ENCODE results near the gene KCTD7. TPM values are rescaled to one million over a fixed set of nuclear protein-coding genes. Genes with fewer than 3 reads are reported as not detected.
"Not testable (repeated sequence)": the region's sequence is repeated elsewhere in the genome, so short reads cannot be mapped to it uniquely, and the experiment has no call there.

Gene KCTD7
- total RNA-seq, 1 experiment from 2014 or later = 3.9 TPM

DNA sequence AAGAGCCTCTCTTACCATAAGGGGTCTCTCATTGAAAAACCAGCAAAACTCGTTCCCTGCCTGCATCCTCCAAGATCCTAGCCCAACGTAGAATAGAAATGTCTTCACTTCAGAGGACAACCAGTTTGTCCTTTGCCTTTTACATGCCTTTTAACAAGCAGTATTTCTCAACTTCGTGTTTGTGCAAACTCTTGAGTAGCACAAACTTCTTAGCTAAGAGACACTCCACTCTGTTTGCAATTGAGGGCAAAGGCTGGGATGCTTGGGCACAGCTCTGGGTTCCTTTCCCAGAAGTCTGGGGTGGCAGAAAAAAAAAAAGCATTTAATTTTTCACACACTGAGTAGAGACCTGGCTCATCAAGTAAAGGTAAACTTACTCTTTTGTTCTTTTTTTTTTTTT, 19.5 kb upstream of the KCTD7 start:
- no peak overlapping the region for H2AFZ ChIP-seq (ENCODE audit: low read depth, low read length, poor library complexity, severe bottlenecking)
- H3K79me2 ChIP-seq (ENCODE audit: insufficient read depth, low read length) = no peaks in the 10 kb centered on the region
- no peaks in the 10 kb centered on the region for H4K20me1 ChIP-seq (ENCODE audit: insufficient read depth)
- no peak overlapping the region for H3K4me2 ChIP-seq (ENCODE audit: low read length)
- no peak overlapping the region for H3K9ac ChIP-seq (ENCODE audit: low read length)
- H3K27me3 ChIP-seq (ENCODE audit: insufficient read depth, low read length) = no peaks in the 10 kb centered on the region
- ChIA-PET CTCF (no interaction called here), POLR2A (no interaction called here), RAD21 (ENCODE audit: low non-redundant PET in 1 of 2, low total read pairs in 2 of 2, uncharacterized antibody in 2 of 2, unreplicated experiment in 2 of 2) (interaction anchor here in 1 of 2 experiments (0.7 kb wide), 1 partner anchor 89 kb away, joined by 3 read pairs; no protein-coding TSS in a partner anchor)
- no peaks in the 10 kb centered on the region for H3K36me3 ChIP-seq (ENCODE audit: control insufficient read depth in 1 of 2, insufficient read depth in 2 of 2, low read length in 2 of 2)
- TF ChIP-seq CBX3 (IDR thresholded peaks at IDR 0.05; ENCODE audit: low read depth) (no peak), EGR1 (IDR thresholded peaks at IDR 0.05; ENCODE audit: low read depth) (no peak), POLR2A (IDR thresholded peaks at IDR 0.05; ENCODE audit: borderline replicate concordance, extremely low read depth, insufficient read depth, insufficient read length) (no peak), ELF1 (IDR thresholded peaks at IDR 0.05; ENCODE audit: borderline replicate concordance, low read depth) (no peak), JUND (IDR thresholded peaks at IDR 0.05) (no peak)
- TF ChIP-seq, protein P1, sequence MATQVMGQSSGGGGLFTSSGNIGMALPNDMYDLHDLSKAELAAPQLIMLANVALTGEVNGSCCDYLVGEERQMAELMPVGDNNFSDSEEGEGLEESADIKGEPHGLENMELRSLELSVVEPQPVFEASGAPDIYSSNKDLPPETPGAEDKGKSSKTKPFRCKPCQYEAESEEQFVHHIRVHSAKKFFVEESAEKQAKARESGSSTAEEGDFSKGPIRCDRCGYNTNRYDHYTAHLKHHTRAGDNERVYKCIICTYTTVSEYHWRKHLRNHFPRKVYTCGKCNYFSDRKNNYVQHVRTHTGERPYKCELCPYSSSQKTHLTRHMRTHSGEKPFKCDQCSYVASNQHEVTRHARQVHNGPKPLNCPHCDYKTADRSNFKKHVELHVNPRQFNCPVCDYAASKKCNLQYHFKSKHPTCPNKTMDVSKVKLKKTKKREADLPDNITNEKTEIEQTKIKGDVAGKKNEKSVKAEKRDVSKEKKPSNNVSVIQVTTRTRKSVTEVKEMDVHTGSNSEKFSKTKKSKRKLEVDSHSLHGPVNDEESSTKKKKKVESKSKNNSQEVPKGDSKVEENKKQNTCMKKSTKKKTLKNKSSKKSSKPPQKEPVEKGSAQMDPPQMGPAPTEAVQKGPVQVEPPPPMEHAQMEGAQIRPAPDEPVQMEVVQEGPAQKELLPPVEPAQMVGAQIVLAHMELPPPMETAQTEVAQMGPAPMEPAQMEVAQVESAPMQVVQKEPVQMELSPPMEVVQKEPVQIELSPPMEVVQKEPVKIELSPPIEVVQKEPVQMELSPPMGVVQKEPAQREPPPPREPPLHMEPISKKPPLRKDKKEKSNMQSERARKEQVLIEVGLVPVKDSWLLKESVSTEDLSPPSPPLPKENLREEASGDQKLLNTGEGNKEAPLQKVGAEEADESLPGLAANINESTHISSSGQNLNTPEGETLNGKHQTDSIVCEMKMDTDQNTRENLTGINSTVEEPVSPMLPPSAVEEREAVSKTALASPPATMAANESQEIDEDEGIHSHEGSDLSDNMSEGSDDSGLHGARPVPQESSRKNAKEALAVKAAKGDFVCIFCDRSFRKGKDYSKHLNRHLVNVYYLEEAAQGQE (IDR thresholded peaks at IDR 0.05; ENCODE audit: low read depth) = no peak
- TF ChIP-seq, protein P2, sequence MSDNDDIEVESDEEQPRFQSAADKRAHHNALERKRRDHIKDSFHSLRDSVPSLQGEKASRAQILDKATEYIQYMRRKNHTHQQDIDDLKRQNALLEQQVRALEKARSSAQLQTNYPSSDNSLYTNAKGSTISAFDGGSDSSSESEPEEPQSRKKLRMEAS (IDR thresholded peaks at IDR 0.05) = no peak
- DNase-seq (ENCODE audit: low read depth, low spot score) (no peak), ATAC-seq (no peak)
- H3K4me1 ChIP-seq (ENCODE audit: control insufficient read depth in 1 of 2, insufficient read depth in 2 of 2, low read length in 2 of 2) = peaks cover 8 to 9% of the 10 kb centered on the region in 2 experiments
- H3K9me2 ChIP-seq (ENCODE audit: insufficient read depth) = no peaks in the 10 kb centered on the region
- BruUV-seq (replicated peaks) = no TSS peak
- H3K9me3 ChIP-seq (ENCODE audit: control insufficient read depth in 1 of 2, insufficient read depth in 1 of 2, low read depth in 1 of 2, low read length in 2 of 2) = no peaks in the 10 kb centered on the region
- intact Hi-C loops (cut with micrococcal nuclease) = no loop called here
- no peak overlapping the region for H3K27ac ChIP-seq (ENCODE audit: low read depth, low read length)
- H3K4me3 ChIP-seq (replicated peaks in 1 of 2; ENCODE audit: low read depth in 1 of 2, low read length in 2 of 2) = no peak overlapping the region

DNA sequence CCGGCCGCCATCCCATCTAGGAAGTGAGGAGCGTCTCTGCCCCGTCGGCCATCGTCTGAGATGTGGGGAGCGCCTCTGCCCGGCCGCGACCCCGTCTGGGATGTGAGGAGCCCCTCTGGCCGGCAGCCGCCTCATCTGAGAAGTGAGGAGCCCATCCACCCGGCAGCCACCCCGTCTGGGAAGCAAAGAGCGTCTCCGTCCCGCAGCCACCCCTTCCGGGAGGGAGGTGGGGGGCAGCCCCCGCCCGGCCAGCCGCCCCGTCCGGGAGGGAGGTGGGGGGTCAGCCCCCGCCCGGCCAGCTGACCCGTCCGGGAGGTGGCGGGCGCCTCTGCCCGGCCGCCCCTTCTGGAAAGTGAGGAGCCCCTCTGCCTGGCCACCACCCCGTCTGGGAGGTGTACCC, 14.1 kb upstream of the KCTD7 start:
- H3K27ac ChIP-seq (ENCODE audit: low read depth, low read length); DNase-seq (ENCODE audit: low read depth, low spot score); H3K9me2 ChIP-seq (ENCODE audit: insufficient read depth); H3K9me3 ChIP-seq (ENCODE audit: control insufficient read depth in 1 of 2, insufficient read depth in 1 of 2, low read depth in 1 of 2, low read length in 2 of 2); H4K20me1 ChIP-seq (ENCODE audit: insufficient read depth); H3K79me2 ChIP-seq (ENCODE audit: insufficient read depth, low read length); H3K4me1 ChIP-seq (ENCODE audit: control insufficient read depth in 1 of 2, insufficient read depth in 2 of 2, low read length in 2 of 2); H3K9ac ChIP-seq (ENCODE audit: low read length); H3K36me3 ChIP-seq (ENCODE audit: control insufficient read depth in 1 of 2, insufficient read depth in 2 of 2, low read length in 2 of 2); POLR2A ChIA-PET; CTCF ChIA-PET; H3K27me3 ChIP-seq (ENCODE audit: insufficient read depth, low read length); RAD21 ChIA-PET (ENCODE audit: low non-redundant PET in 1 of 2, low total read pairs in 2 of 2, uncharacterized antibody in 2 of 2, unreplicated experiment in 2 of 2); intact Hi-C loops (cut with micrococcal nuclease); H2AFZ ChIP-seq (ENCODE audit: low read depth, low read length, poor library complexity, severe bottlenecking); BruUV-seq (replicated peaks); ATAC-seq; H3K4me2 ChIP-seq (ENCODE audit: low read length); H3K4me3 ChIP-seq (replicated peaks in 1 of 2; ENCODE audit: low read depth in 1 of 2, low read length in 2 of 2): not testable (repeated sequence)
